HepG2 (cell line): ENCODE measurements around the gene FKBP1B. TPM values are rescaled to one million over a fixed set of nuclear protein-coding genes. Genes with fewer than 3 reads are reported as not detected.

ENCODE experiments used
- ATAC-seq: fragments of 200-7000 bp; cut with Tn5 transposase; 3 replicates; pipeline ENCODE4 v1.9.1; 2020; ENCODE audit warnings: mild to moderate bottlenecking, moderate library complexity
- BruUV-seq: library from RNA; stranded (reverse); fragments of 400-500 nt; replicated peaks from 2 replicates; lab custom pipeline; 2021; lab: Mats Ljungman, UMichigan
- CTCF ChIA-PET: fragments of 300-600 bp; formaldehyde crosslinking; extraction: SDS; loops from one replicate; lab custom pipeline; 2021; ENCODE audit warnings: low total read pairs, inconsistent platforms, low intra/inter-chr PET ratio; lab: Yijun Ruan, JAX
- POLR2A ChIA-PET: fragments of 350-600 bp; sonication (Branson Sonifier 250); formaldehyde crosslinking; loops from one replicate; lab custom pipeline; 2020; ENCODE audit warnings: antibody characterized with exemption, inconsistent platforms; lab: Yijun Ruan, JAX
- DNase-seq: peaks from one replicate; pipeline ENCODE4 v3.0.0-alpha.2; 2015; ENCODE audit warnings: low spot score
- FAIRE-seq: peaks from 3 replicates; lab custom pipeline; 2011; peaks lifted over from hg19 to GRCh38; lab: Jason Lieb, UNC
- H2AFZ ChIP-seq: one replicate; pipeline ENCODE4 v1.6.1; 2011; ENCODE audit warnings: low read length, inconsistent platforms
- H3K27ac ChIP-seq: fragments of 300-600 bp; 3 replicates; pipeline ENCODE4 v1.8.0; 2011; ENCODE audit warnings: mixed run types, mild to moderate bottlenecking, mixed read lengths, low read length, inconsistent platforms; ENCODE audit not compliant: insufficient read depth; ENCODE audit errors: extremely low read length
- H3K27me3 ChIP-seq, 2 experiments: fragments of 200-600 bp in 1 of 2; 2 replicates in 1 of 2; 3 replicates in 1 of 2; pipeline versions ENCODE4 v1.6.0 to v1.8.0; 2011; ENCODE audit warnings: low read length in 2 of 2, mild to moderate bottlenecking in 2 of 2, moderate library complexity in 2 of 2, inconsistent platforms in 1 of 2; ENCODE audit not compliant: insufficient read depth in 2 of 2, control insufficient read depth in 1 of 2
- H3K36me3 ChIP-seq, 2 experiments: fragments of 200-600 bp in 1 of 2; replicated peaks in 1 of 2; 2 replicates in 1 of 2; 3 replicates in 1 of 2; pipeline versions ENCODE4 v1.5.1 to v1.8.0; 2011; ENCODE audit warnings: low read length in 2 of 2, inconsistent platforms in 1 of 2; ENCODE audit not compliant: insufficient read depth in 2 of 2, control insufficient read depth in 1 of 2
- H3K4me1 ChIP-seq: 2 replicates; pipeline ENCODE4 v1.5.1; 2012; ENCODE audit warnings: low read length, inconsistent platforms; ENCODE audit not compliant: insufficient read depth
- H3K4me2 ChIP-seq: 2 replicates; pipeline ENCODE4 v1.6.0; 2011; ENCODE audit warnings: low read depth, low read length, inconsistent platforms
- H3K4me3 ChIP-seq, 3 experiments: fragments of 200-600 bp in 1 of 3; sonication (generic), shearing (Covaris generic) in 1 of 3; replicated peaks in 1 of 3; 2 replicates each; pipeline ENCODE4 v1.5.1; 2011 to 2016; ENCODE audit warnings: low read length in 3 of 3, inconsistent platforms in 2 of 3, low read depth in 2 of 3, mild to moderate bottlenecking in 2 of 3, control low read depth in 1 of 3, mixed read lengths in 1 of 3; ENCODE audit not compliant: insufficient read depth in 1 of 3
- H3K79me2 ChIP-seq: one replicate; pipeline ENCODE4 v1.6.1; 2011; ENCODE audit warnings: low read length, inconsistent platforms; ENCODE audit not compliant: insufficient read depth
- H3K9ac ChIP-seq: 2 replicates; pipeline ENCODE4 v1.6.0; 2011; ENCODE audit warnings: mild to moderate bottlenecking, low read depth, low read length, inconsistent platforms; ENCODE audit not compliant: insufficient read depth
- H3K9me3 ChIP-seq: 2 replicates; pipeline ENCODE4 v1.5.1; 2012; ENCODE audit warnings: mild to moderate bottlenecking, low read length
- H4K20me1 ChIP-seq: 2 replicates; pipeline ENCODE4 v1.6.0; 2011; ENCODE audit warnings: inconsistent platforms, mild to moderate bottlenecking, low read length, moderate library complexity; ENCODE audit not compliant: insufficient read depth
- HNF4A ChIP-seq: sonication (generic); formaldehyde crosslinking; IDR thresholded peaks from 2 replicates; pipeline ENCODE4 v1.4.0; 2020; ENCODE audit warnings: missing genetic modification reagents
- IRX3 ChIP-seq: sonication (generic); formaldehyde crosslinking; IDR thresholded peaks from 2 replicates; pipeline ENCODE4 v1.8.1; 2023; ENCODE audit warnings: mild to moderate bottlenecking, low read depth, missing genetic modification reagents, borderline replicate concordance
- KLF9 ChIP-seq: IDR thresholded peaks from 2 replicates; pipeline ENCODE4 v1.6.1; 2016; ENCODE audit warnings: low read depth
- MAFK ChIP-seq, 2 experiments: IDR thresholded peaks in 1 of 2; conservative IDR thresholded peaks in 1 of 2; 2 replicates each; pipeline ENCODE4 v1.6.1; 2011; ENCODE audit warnings: improper control_type of control experiment in 2 of 2, low read length in 2 of 2
- MLLT10 ChIP-seq: sonication (generic); formaldehyde crosslinking; IDR thresholded peaks from 2 replicates; pipeline ENCODE4 v1.4.0; 2020; ENCODE audit warnings: missing genetic modification reagents
- NR2F1 ChIP-seq, 2 experiments: fragments of 450-650 bp in 1 of 2; formaldehyde crosslinking in 1 of 2; IDR thresholded peaks; 2 replicates each; pipeline versions ENCODE4 v1.5.0 to v1.6.1; 2016 to 2020; ENCODE audit warnings: mild to moderate bottlenecking in 1 of 2, missing compliant biosample characterization in 1 of 2, missing genetic modification reagents in 1 of 2, moderate library complexity in 1 of 2
- SIN3B ChIP-seq: fragments of 150-350 bp; IDR thresholded peaks from 2 replicates; pipeline ENCODE4 v1.6.1; 2014; ENCODE audit warnings: low read length
- XBP1 ChIP-seq: sonication (generic); formaldehyde crosslinking; IDR thresholded peaks from 2 replicates; pipeline ENCODE4 v1.5.0; 2020; ENCODE audit warnings: missing genetic modification reagents
- ZNF10 ChIP-seq: sonication (generic); formaldehyde crosslinking; IDR thresholded peaks from 2 replicates; pipeline ENCODE4 v1.4.0; 2020; ENCODE audit warnings: mild to moderate bottlenecking, low read depth, missing genetic modification reagents, borderline replicate concordance
- ZNF367 ChIP-seq: sonication (generic); formaldehyde crosslinking; IDR thresholded peaks from 2 replicates; pipeline ENCODE4 v1.4.0; 2020; ENCODE audit warnings: missing genetic modification reagents, borderline replicate concordance
- ZNF383 ChIP-seq: sonication (generic); formaldehyde crosslinking; IDR thresholded peaks from 2 replicates; pipeline ENCODE4 v1.4.0; 2020; ENCODE audit warnings: missing genetic modification reagents, mild to moderate bottlenecking, borderline replicate concordance
- ZNF614 ChIP-seq: IDR thresholded peaks from 2 replicates; pipeline ENCODE4 v1.6.1; 2018; ENCODE audit warnings: missing biosample characterization, missing genetic modification reagents, inconsistent platforms, borderline replicate concordance
- ZNF746 ChIP-seq: sonication (generic); formaldehyde crosslinking; IDR thresholded peaks from 2 replicates; pipeline ENCODE4 v1.8.0; 2022; ENCODE audit warnings: mild to moderate bottlenecking, missing genetic modification reagents
- ZNF768 ChIP-seq: sonication (generic); formaldehyde crosslinking; IDR thresholded peaks from 2 replicates; pipeline ENCODE4 v1.4.0; 2020; ENCODE audit warnings: missing genetic modification reagents
- ZNF790 ChIP-seq: sonication (generic); formaldehyde crosslinking; IDR thresholded peaks from 2 replicates; pipeline ENCODE4 v1.8.0; 2022; ENCODE audit warnings: missing genetic modification reagents, mild to moderate bottlenecking, borderline replicate concordance
- WGBS: methylation state at CpG from one replicate; pipeline ENCODE4 v1.1.6; 2017; ENCODE audit warnings: low lambda C conversion rate; 5-methylcytosine and 5-hydroxymethylcytosine counted together
- in situ Hi-C: cut with HindIII; loops from 2 replicates; pipeline ENCODE4 v1.10.0; 2017; ENCODE audit warnings: low pct_unique_long_range_greater_than_20kb; ENCODE audit not compliant: extremely low pct_ligation_motif_present
- intact Hi-C: fragments of 100-400 bp; cut with micrococcal nuclease; formaldehyde crosslinking; loops from one replicate; pipeline ENCODE4 v1.10.0; 2022; ENCODE audit not compliant: unreplicated experiment
- polyA plus RNA-seq, 8 experiments: library from polyadenylated mRNA; depleted of rRNA in 3 of 8; stranded (reverse) in 7 of 8; unstranded in 1 of 8; fragments of >200 nt; fragmentation: Illumina TruSeq in 4 of 8; extraction: Trizol in 4 of 8; gene quantifications; 2 replicates each; pipeline versions ENCODE4 v1.2.1 to v1.2.3, GENCODE V29; 2011 to 2016; ENCODE audit warnings: low read depth in 4 of 8, missing spikeins in 1 of 8, mixed read lengths in 1 of 8; ENCODE audit not compliant: insufficient read depth in 1 of 8
- total RNA-seq, 5 experiments: library from RNA; depleted of rRNA; stranded (reverse); fragments of >200 nt; fragmentation: Illumina TruSeq; extraction: Trizol; gene quantifications; 2 replicates each; pipeline ENCODE4 v1.2.3, GENCODE V29; 2016; ENCODE audit warnings: low read depth in 1 of 5
- TF ChIP-seq, protein P1 (sequence below): fragments of 450-650 bp; IDR thresholded peaks from 2 replicates; pipeline ENCODE4 v1.6.1; 2016

FKBP1B gene
- total and polyA plus RNA-seq, 2 of the 13 experiments (the other 11 are each of a cell fraction or from before 2014, with no cell fraction given) = 35.2 to 96.3 TPM

DNA sequence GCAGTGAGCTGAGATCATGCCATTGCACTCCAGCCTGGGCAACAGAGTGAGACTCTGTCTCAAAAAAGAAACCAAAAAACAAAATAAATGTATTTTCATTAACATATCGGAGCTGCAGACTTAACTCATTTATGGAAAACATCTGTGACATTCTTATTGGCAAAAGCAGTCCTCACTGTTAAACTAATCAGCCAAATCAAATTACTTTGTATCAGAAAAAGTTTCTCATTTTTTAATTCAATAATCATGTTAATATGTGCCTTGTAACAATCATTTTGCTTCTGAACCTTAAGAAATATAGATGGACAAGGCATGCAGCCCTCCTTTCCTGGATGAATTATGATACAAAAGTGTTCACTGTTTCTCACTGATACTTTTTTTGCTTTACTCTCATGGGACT lies 53.1 kb downstream of the FKBP1B start:
- no TSS peak for BruUV-seq
- DNase-seq (no peak), FAIRE-seq (no peak), ATAC-seq (no peak)
- Histone ChIP-seq H3K27me3 (peaks cover 0 to 8% of the 10 kb centered on the region in 2 experiments; a peak in 1 of 5 replicates), H3K4me1 (0 out of 2 replicates have a peak, but pooled peaks cover 5% of the 10 kb centered on the region), H2AFZ (no peak overlapping the region), H3K4me2 (no peak overlapping the region), H3K27ac (no peak overlapping the region), H3K4me3 (no peak overlapping the region), H3K9ac (no peak overlapping the region), H3K9me3 (peaks cover 9% of the 10 kb centered on the region; the same call in 1 of the 2 replicates), H3K79me2 (no peaks in the 10 kb centered on the region), H3K36me3 (no peaks in the 10 kb centered on the region), H4K20me1 (no peaks in the 10 kb centered on the region)
- CTCF ChIA-PET = no interaction called here
- POLR2A ChIA-PET = interaction anchor here (1.3 kb wide), 1 partner anchor 18 kb away, joined by 3 read pairs; the partner anchor contains the start of gene TP53I3
- intact Hi-C loops (no loop called here), in situ Hi-C loops (no loop called here)
- 82% methylated on average over 1 of the region's 1 CpG for WGBS
- TF ChIP-seq SIN3B (no peak), NR2F1 (CRISPR knock-in tag; IDR thresholded peaks at IDR 0.05) (no peak), MAFK (conservative IDR thresholded peaks at IDR 0.05 in 1 of 2, IDR thresholded peaks at IDR 0.05 in 1 of 2; ENCODE audit: low read length in 2 of 2) (no peak), IRX3 (CRISPR knock-in tag) (no peak), ZNF746 (CRISPR knock-in tag) (no peak), MLLT10 (CRISPR knock-in tag) (no peak), HNF4A (no peak)

GRCh38 chr2:24104110-24104650 lies 54.6 kb downstream of the FKBP1B start:
- DNase-seq = no peak
- H4K20me1 ChIP-seq = no peaks in the 10 kb centered on the region
- H3K4me1 ChIP-seq = peaks cover 16% of the 10 kb centered on the region
- H3K79me2 ChIP-seq = no peaks in the 10 kb centered on the region
- peaks cover 9% of the 10 kb centered on the region; the same call in 1 of the 2 replicates for H3K9me3 ChIP-seq
- H3K36me3 ChIP-seq = no peaks in the 10 kb centered on the region
- H3K4me3 ChIP-seq = no peak overlapping the region
- in situ Hi-C loops (no loop called here), intact Hi-C loops (no loop called here)
- H3K9ac ChIP-seq = no peak overlapping the region
- BruUV-seq = no TSS peak
- no peak overlapping the region for H2AFZ ChIP-seq
- CTCF ChIA-PET = no interaction called here
- FAIRE-seq = no peak
- ATAC-seq = peak; percentile 54
- POLR2A ChIA-PET = no interaction called here
- H3K4me2 ChIP-seq = no peak overlapping the region
- 44% methylated on average over 3 of the region's 8 CpGs for WGBS
- peaks cover 0 to 8% of the 10 kb centered on the region in 2 experiments; a peak in 1 of 5 replicates for H3K27me3 ChIP-seq
- H3K27ac ChIP-seq = no peak overlapping the region
- no peak for TF ChIP-seq ZNF367
- no peak for TF ChIP-seq XBP1 (CRISPR knock-in tag)
- no peak for TF ChIP-seq KLF9 (CRISPR knock-in tag)
- TF ChIP-seq, protein P1, sequence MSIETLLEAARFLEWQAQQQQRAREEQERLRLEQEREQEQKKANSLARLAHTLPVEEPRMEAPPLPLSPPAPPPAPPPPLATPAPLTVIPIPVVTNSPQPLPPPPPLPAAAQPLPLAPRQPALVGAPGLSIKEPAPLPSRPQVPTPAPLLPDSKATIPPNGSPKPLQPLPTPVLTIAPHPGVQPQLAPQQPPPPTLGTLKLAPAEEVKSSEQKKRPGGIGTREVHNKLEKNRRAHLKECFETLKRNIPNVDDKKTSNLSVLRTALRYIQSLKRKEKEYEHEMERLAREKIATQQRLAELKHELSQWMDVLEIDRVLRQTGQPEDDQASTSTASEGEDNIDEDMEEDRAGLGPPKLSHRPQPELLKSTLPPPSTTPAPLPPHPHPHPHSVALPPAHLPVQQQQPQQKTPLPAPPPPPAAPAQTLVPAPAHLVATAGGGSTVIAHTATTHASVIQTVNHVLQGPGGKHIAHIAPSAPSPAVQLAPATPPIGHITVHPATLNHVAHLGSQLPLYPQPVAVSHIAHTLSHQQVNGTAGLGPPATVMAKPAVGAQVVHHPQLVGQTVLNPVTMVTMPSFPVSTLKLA = no peak
- TF ChIP-seq ZNF790 (CRISPR knock-in tag) = no peak
- TF ChIP-seq ZNF768 (CRISPR knock-in tag) = no peak
- TF ChIP-seq ZNF614 (CRISPR knock-in tag) = no peak
- TF ChIP-seq ZNF383 = no peak
- no peak for TF ChIP-seq ZNF10 (CRISPR knock-in tag)
